H1 (cell line): ENCODE results near the gene ITGA8. TPM values are rescaled to one million over a fixed set of nuclear protein-coding genes. Genes with fewer than 3 reads are reported as not detected.

ENCODE experiments used
- CHD2 ChIP-seq: IDR thresholded peaks from 2 replicates; pipeline ENCODE4 v1.6.1; 2012; ENCODE audit warnings: low read length, improper control_type of control experiment
- EGR1 ChIP-seq: IDR thresholded peaks from 2 replicates; pipeline ENCODE4 v1.6.1; 2011; ENCODE audit warnings: low read depth, low read length, borderline replicate concordance
- FOSL1 ChIP-seq: IDR thresholded peaks from 2 replicates; pipeline ENCODE4 v1.6.1; 2011; ENCODE audit warnings: mild to moderate bottlenecking, low read depth, low read length, moderate library complexity; ENCODE audit not compliant: insufficient read depth
- KDM1A ChIP-seq: fragments of 200-600, 300-600 bp; sonication (generic); IDR thresholded peaks from 2 replicates; pipeline ENCODE4 v1.7.1; 2016; ENCODE audit warnings: mild to moderate bottlenecking, low read length, borderline replicate concordance
- KDM4A ChIP-seq: IDR thresholded peaks from one replicate; pipeline ENCODE4 v1.7.1; 2012; ENCODE audit warnings: low read depth, mild to moderate bottlenecking, moderate library complexity, low read length, inconsistent platforms; ENCODE audit not compliant: severe bottlenecking
- SIX5 ChIP-seq: IDR thresholded peaks from 2 replicates; pipeline ENCODE4 v1.6.1; 2011; ENCODE audit warnings: mild to moderate bottlenecking, low read depth, low read length
- SP4 ChIP-seq: IDR thresholded peaks from 2 replicates; pipeline ENCODE4 v1.6.1; 2012; ENCODE audit warnings: low read length, inconsistent platforms
- polyA plus RNA-seq, 7 experiments: library from polyadenylated mRNA; depleted of rRNA in 3 of 7; stranded (reverse) in 5 of 7; unstranded in 2 of 7; fragments of >200 nt in 5 of 7; fragments of 200-250 nt in 2 of 7; gene quantifications; 1 replicate in 5 of 7; 2 replicates in 1 of 7; 4 replicates in 1 of 7; pipeline versions ENCODE4 v1.2.1 to v1.2.3, GENCODE V29; 2011 to 2013; ENCODE audit warnings: missing spikeins in 2 of 7, mixed read lengths in 2 of 7
- total RNA-seq: library from RNA; stranded (reverse); fragmentation: NEBNext Ultra II Directional; extraction: Animal tissue kit (Norgen Biotek cat#: 25700); gene quantifications from 2 replicates; pipeline ENCODE4 v1.2.1, GENCODE V29; 2021
- TF ChIP-seq, protein P1 (sequence below): fragments of 300-600 bp; sonication (generic); IDR thresholded peaks from 2 replicates; pipeline ENCODE4 v1.7.1; 2012; ENCODE audit warnings: low read length, moderate library complexity, mild to moderate bottlenecking, inconsistent platforms; ENCODE audit not compliant: insufficient replicate concordance
- TF ChIP-seq, protein P2 (sequence below): IDR thresholded peaks from 2 replicates; pipeline ENCODE4 v1.6.1; 2011; ENCODE audit warnings: low read length, improper control_type of control experiment

ITGA8 gene
- total and polyA plus RNA-seq, 2 of the 8 experiments (the other 6 are each of a cell fraction or from before 2014, with no cell fraction given), result not detected

DNA sequence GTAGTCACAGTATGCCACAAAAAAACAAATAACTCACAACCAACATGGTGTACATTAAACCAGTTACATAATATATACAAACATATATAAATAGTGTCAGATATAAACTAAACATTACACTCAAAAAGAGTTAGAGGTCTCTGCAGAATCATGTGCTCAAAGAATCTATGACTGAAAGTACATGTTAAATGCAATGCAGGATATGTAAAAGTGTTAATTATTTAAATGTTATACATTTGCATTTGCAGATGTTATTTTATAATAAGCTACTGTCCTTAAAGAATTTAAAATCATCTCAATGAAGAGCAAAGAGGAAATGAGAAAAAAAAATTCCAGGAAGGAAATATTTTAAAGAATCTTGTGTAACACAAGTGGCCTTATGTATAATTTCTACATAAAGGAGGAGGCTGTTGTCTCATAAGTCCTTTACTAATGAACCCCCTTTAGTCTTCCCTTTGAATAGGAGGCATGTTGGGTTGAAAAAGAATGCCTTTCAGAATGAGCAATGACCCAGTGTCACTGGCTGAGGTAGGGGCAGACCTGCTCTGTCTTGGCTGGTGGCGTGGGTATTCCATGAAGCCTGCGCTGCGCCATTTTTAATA is 148.9 kb downstream of the ITGA8 start (continued):
- TF ChIP-seq, protein P1, sequence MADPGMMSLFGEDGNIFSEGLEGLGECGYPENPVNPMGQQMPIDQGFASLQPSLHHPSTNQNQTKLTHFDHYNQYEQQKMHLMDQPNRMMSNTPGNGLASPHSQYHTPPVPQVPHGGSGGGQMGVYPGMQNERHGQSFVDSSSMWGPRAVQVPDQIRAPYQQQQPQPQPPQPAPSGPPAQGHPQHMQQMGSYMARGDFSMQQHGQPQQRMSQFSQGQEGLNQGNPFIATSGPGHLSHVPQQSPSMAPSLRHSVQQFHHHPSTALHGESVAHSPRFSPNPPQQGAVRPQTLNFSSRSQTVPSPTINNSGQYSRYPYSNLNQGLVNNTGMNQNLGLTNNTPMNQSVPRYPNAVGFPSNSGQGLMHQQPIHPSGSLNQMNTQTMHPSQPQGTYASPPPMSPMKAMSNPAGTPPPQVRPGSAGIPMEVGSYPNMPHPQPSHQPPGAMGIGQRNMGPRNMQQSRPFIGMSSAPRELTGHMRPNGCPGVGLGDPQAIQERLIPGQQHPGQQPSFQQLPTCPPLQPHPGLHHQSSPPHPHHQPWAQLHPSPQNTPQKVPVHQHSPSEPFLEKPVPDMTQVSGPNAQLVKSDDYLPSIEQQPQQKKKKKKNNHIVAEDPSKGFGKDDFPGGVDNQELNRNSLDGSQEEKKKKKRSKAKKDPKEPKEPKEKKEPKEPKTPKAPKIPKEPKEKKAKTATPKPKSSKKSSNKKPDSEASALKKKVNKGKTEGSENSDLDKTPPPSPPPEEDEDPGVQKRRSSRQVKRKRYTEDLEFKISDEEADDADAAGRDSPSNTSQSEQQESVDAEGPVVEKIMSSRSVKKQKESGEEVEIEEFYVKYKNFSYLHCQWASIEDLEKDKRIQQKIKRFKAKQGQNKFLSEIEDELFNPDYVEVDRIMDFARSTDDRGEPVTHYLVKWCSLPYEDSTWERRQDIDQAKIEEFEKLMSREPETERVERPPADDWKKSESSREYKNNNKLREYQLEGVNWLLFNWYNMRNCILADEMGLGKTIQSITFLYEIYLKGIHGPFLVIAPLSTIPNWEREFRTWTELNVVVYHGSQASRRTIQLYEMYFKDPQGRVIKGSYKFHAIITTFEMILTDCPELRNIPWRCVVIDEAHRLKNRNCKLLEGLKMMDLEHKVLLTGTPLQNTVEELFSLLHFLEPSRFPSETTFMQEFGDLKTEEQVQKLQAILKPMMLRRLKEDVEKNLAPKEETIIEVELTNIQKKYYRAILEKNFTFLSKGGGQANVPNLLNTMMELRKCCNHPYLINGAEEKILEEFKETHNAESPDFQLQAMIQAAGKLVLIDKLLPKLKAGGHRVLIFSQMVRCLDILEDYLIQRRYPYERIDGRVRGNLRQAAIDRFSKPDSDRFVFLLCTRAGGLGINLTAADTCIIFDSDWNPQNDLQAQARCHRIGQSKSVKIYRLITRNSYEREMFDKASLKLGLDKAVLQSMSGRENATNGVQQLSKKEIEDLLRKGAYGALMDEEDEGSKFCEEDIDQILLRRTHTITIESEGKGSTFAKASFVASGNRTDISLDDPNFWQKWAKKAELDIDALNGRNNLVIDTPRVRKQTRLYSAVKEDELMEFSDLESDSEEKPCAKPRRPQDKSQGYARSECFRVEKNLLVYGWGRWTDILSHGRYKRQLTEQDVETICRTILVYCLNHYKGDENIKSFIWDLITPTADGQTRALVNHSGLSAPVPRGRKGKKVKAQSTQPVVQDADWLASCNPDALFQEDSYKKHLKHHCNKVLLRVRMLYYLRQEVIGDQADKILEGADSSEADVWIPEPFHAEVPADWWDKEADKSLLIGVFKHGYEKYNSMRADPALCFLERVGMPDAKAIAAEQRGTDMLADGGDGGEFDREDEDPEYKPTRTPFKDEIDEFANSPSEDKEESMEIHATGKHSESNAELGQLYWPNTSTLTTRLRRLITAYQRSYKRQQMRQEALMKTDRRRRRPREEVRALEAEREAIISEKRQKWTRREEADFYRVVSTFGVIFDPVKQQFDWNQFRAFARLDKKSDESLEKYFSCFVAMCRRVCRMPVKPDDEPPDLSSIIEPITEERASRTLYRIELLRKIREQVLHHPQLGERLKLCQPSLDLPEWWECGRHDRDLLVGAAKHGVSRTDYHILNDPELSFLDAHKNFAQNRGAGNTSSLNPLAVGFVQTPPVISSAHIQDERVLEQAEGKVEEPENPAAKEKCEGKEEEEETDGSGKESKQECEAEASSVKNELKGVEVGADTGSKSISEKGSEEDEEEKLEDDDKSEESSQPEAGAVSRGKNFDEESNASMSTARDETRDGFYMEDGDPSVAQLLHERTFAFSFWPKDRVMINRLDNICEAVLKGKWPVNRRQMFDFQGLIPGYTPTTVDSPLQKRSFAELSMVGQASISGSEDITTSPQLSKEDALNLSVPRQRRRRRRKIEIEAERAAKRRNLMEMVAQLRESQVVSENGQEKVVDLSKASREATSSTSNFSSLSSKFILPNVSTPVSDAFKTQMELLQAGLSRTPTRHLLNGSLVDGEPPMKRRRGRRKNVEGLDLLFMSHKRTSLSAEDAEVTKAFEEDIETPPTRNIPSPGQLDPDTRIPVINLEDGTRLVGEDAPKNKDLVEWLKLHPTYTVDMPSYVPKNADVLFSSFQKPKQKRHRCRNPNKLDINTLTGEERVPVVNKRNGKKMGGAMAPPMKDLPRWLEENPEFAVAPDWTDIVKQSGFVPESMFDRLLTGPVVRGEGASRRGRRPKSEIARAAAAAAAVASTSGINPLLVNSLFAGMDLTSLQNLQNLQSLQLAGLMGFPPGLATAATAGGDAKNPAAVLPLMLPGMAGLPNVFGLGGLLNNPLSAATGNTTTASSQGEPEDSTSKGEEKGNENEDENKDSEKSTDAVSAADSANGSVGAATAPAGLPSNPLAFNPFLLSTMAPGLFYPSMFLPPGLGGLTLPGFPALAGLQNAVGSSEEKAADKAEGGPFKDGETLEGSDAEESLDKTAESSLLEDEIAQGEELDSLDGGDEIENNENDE, result no peak
- TF ChIP-seq SP4 (no peak), KDM4A (no peak), EGR1 (no peak), KDM1A (no peak), SIX5 (no peak), FOSL1 (no peak), CHD2 (no peak)
- TF ChIP-seq, protein P2, sequence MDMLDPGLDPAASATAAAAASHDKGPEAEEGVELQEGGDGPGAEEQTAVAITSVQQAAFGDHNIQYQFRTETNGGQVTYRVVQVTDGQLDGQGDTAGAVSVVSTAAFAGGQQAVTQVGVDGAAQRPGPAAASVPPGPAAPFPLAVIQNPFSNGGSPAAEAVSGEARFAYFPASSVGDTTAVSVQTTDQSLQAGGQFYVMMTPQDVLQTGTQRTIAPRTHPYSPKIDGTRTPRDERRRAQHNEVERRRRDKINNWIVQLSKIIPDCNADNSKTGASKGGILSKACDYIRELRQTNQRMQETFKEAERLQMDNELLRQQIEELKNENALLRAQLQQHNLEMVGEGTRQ, result no peak
